COLO829 (cell line): Measurements from ENCODE around the gene EZR.
"Not testable (repeated sequence)": the region's sequence is repeated elsewhere in the genome, so short reads cannot be mapped to it uniquely, and the experiment has no call there.

Experiments
- DNase-seq: peaks from one replicate; pipeline ENCODE4 v3.0.0; 2012; ENCODE audit warnings: low spot score

EZR gene

DNA sequence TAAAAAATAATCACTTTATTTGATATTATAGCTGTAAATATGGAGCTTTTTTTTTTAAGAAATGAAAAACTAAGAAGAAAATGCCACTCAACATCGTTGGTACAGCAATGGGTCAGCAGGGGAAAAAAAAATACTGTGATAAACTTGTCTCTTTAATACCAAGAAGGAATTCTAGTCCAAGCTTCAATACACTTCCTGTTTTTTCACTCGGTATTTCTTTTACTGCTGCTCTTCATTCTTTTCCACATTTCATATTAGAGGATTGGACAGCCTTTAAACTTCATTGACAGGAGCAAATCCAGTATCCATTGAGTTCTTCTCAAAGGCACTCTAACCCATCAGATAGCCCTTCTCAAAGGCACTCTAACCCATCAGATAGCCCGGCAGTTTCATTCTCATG is 22.2 kb upstream of the EZR start:
- no peak for DNase-seq

DNA sequence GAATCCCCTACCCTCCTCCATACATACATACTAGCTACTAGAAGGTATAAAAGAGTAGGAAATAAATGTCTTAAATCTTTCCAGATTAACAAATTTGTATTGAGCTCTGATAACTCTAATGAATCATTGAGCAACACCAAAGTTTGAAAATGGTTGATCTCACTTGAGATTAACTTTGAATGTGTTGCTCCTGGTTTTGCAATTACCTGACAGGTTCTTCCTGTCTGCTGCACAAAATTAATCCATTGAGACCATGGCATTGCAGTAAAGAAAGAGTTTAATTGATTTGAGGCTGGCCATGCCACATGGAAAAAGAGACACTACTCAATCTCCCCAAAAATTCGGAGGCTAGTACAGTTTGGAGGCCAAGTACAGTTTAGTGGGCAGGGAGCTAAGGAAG is 21.3 kb upstream of the EZR start:
- no peak for DNase-seq

DNA sequence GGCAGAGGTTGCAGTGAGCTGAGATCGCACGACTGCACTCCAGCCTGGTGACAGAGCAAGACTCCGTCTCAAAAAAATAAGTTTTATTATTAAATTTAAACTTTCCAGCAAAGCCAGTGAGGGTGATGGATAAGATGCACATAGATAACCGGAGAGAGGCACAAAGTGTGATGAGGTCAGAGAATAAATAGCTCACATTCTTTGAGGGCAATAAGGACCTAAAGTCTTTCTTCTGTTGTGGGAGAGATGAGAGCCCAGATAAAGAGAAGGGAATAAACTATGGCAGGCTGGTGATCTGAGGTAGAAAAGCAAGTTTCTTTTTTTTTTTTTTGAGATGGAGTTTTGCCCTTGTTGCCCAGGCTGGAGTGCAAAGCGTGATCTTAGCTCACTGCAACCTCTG is 20.6 kb upstream of the EZR start:
- DNase-seq = no peak

DNA sequence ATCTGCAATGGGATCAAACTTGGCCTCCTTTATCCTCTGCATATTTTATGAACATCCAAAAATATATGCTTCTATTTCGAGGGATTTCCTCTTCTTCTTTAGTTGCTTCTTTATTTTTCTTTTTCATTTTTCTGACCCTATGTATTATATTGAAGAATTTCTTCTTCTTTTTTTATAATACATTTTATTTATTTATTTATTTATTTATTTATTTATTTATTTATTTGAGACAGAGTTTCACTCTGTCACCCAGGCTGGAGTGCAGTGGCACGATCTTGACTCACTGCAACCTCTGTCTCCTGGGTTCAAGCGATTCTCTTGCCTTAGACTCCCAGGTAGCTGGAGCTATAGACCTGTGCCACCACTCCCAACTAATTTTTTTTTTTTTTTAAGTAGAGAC is 19.6 kb upstream of the EZR start:
- DNase-seq = not testable (repeated sequence)

DNA sequence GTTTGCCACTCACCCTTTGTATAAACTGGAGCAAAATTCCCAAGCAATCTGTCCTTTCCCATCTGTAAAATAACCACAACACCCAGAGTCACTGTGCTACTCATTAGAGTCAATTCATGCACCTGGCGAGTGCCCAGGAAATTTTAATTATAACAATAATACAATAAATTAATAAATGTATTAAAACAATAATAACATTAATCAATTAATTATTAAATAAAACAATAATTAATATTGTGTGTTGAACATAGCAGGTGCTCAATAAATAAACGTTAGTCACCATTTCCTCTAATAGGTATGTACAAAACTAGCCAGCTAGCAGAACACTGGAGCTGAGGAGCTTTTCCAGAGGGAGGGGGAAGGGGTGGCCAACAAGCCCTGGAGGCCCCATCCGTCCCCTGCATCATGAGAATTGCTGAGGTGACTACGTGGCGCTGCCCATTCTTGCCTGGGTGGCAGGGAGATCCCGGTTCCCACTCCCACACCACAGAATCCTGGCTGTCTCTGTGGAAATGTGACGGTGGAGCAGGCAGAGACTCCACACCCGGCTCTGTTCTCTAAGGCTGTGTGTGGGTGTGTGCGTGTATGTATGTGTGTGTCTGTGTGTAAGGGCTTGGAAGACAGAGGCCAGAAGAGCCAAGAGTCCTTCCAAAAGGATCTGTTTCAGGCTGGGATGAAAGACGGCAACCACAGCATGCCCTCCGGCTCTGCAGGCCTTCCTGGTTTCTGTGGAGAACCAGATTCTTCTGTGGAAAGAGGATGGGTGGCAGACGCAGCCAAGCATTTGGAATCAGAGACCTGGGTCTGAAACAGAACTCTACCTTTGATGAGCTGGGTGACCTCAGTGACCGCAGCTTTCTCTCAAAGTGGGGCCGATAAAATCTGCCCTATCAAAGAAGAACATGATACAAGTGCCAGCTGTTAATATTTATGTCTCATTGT is 18.8 kb upstream of the EZR start:
- DNase-seq = no peak

DNA sequence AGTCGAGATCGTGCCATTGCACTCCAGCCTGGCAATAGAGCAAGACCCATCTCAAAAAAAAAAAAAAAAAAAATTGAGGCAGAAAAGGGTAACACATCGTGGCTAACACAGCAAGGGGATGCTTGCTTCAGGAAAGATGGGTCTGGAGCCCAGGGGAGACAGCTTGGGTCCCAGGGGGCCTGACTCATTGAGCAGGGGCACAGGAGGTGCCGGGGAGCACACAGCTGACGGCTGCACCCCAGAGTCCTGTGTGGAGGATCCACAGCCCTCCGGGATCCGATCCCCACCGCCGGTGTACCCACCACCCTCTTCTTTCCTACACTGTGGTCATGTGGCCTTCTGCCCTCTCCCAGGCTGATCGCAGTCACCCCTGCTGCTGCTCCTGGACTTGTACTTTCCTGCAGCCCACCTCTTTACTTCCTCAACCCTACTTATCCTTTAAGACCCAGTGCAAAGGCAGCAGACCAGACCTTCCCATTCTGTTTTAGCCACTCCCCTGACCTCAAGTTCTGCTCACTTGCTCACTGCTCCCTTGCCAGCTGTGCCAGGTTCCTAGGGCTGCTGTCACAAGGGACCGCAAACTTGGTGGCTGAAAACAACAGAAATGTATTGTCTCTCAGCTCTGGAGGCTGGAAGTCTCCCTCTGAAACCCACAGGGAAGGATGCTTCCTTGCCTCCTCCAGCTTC is 17.6 kb upstream of the EZR start:
- DNase-seq = no peak

DNA sequence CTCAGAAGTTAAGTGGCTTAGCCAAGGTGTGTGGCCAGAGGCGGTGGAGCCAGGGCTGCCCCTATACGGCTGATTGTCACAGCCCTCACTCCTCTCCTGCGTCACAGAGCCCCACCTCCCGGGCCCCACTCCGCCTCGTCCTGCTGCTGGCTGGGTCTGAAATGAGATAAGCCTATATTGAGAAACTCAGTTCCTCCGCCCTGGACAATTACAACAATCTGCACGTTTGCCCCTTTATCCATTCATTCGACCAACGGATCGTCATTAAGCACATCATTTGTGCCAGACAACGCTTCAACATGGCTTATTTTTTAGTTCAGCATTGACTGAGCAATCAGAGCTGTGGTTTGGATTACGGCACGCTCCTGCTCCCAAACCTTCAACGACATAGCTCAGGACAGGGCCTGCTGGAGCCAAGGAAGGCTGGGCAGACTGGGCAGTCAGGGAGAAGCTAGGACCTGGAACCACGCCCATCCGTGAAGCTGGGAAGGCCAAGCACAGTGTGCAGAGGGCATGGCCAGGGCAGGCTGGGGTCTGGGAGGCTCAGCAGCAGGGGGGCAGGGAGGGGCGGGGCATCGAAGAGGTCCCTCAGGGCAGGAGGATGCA is 16.6 kb upstream of the EZR start:
- no peak for DNase-seq

DNA sequence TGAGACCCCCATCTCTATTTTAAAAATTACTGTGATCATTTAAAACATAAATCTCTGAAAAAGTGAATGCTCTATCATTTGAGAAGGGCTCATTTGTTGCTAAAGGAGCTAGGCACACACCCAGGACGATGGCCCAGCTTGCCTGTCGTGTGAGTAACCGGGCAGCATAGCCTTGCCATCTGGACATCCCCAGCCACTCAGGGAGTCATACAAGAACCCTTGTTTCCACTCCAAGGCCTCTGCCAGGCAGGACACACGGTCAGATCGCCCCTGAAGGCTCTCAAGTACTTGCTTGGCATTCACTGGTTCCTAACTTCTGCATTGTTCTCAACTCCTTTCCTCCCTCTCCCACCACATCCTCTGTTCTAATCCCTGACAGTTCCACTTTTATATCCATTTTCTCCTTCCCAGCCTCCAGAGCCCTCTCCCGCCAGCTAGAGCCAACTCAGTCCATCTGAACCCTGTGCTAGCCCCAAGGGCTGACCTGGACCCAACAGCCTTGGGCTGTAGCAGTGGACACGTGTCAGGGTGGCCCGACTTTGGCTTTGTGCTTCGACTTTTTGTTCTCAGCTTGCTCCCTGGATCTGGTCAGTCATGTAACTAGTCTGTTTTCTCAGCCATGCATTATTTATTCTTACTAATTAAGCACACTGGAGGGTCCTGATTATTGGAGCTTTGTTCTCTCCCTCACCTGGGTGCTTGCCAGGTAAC is 15.7 kb upstream of the EZR start:
- DNase-seq = no peak

DNA sequence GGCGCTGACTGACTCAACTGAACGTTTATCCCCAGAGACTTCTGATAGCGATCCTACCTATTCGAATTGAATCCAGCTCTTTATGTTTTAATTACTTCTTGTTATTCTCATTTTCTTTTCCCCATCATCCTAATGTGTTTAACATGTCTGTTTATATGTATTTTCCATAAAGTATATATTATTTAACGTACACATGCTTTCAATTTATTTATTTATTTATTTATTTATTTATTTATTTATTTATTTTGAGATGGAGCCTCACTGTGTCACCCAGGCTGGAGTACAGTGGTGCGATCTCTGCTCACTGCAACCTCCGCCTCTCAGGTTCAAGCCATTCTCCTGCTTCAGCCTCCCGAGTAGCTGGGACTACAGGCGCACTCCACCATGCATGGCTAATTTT is 13.6 kb upstream of the EZR start:
- DNase-seq = not testable (repeated sequence)

DNA sequence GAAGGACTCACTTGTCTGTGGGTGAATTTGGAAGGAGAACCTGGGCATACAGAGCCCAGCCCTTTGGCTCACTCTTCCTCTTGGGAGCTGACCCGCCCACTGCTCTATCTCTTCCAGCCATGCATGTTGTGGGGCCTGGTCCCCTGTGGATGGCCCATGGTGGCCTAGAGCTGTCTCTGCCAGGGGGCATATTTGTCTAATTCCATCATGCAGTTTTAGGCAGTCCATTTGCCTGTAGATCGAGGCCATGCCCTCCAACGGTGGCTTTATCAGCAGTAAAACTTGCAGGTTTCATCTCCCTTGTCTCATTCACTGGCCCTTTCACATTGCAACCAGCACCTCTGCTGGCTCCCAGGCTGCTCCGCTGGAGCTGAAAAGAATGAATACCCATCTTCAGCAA is 12.9 kb upstream of the EZR start:
- no peak for DNase-seq

DNA sequence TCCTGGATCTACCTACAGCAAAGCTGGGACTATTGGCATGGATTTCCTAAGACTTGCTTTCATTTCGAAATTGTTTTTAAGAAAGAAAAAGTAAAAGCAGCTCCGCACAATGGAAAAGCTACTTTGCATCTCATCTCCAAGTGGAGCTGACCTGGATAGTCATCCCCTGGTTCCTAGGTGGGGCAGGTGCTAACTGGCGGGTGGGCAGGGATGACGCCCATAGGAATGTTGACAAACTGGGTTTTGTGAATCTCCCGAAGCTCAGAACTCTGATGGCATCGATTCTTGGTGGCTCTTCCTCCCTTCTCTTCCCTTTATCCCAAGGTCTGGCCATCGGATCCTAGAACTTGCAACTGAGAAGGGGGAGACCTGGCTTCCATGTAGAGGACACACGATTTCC is 12.4 kb upstream of the EZR start:
- no peak for DNase-seq

DNA sequence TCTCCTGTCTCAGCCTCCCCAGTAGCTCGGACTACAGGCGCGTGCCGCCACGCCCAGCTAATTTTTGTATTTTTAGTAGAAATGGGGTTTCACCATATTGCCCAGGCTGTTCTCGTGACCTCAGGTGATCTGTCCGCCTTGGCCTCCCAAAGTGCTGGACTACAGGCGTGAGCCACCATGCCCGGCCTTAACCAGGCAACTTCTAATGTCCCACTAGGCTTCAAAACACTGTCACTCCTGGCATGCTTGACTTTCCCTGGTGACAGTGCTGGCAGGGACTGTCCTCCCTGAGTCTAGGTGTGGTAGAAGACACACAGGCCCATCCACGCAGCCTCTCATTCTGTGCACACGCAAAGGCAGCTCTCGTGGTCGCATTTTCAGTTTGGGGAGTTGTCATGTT is 11.6 kb upstream of the EZR start:
- DNase-seq = no peak

DNA sequence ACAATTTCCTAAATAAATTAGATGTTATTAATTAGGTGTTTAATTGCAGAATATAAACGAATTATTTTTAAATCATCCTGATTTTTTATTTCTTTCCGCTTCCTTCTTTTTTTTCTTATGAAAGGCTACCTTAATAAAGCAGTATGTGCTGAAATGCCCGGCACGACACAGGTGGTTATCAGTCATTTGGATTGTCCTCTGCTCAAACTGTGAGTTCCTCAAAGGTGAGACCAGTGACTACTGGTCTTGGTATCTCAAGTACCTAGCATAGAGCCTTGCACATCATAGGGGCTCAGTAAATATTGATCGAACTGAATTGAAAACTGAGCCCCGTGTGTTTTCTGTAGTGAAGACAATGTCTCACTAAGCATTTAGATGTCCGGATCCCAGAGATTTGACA is 9.6 kb upstream of the EZR start:
- no peak for DNase-seq

DNA sequence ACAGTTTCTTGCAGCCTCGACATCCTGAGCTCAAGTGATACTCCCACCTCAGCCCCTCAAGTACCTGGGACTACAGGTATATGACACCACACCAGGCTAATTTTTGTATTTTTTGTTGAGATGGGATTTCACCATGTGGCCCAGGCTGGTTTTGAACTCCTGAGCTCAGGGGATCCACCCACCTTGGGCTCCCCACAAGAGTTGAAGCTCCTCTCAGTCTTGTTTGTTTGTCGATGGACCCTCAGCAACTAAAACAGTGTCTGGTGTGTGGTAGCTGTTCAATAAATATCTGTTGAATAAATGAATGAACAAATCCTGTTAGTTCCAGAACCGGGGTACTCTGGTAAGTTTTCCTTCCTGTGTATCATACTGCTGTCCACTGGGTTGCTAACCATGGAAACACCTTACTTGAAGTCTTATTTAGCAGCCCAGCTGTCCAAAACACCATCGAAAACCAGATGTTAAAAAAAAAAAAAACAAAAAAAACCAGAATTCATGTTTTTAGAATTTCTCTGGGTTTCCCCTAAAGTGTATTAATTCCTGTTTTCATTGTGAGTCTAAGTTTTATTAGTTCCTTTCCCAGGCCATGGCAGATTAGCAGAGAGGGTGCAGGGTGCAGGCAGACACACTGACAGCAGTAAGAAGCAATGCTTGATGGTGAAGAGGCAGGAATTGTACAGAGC is 7.8 kb upstream of the EZR start:
- DNase-seq = no peak

DNA sequence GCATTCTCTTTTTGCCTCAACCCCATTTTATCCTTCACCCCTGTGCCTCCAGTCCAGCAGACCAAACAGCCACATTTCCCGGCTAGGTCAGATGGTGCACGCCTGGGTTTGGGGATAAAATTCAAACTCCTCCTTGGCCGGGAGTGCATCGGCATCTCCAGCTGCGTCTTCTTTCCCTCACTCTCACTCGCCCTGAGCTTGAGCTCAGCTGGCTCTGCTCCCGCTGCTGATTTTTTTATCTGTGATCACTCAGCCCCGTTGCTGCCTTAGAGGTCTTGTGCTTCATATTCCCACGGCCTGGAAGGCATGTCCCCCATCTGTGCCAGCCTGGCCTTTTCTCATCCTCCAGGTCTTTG is 6.8 kb upstream of the EZR start:
- DNase-seq = no peak

DNA sequence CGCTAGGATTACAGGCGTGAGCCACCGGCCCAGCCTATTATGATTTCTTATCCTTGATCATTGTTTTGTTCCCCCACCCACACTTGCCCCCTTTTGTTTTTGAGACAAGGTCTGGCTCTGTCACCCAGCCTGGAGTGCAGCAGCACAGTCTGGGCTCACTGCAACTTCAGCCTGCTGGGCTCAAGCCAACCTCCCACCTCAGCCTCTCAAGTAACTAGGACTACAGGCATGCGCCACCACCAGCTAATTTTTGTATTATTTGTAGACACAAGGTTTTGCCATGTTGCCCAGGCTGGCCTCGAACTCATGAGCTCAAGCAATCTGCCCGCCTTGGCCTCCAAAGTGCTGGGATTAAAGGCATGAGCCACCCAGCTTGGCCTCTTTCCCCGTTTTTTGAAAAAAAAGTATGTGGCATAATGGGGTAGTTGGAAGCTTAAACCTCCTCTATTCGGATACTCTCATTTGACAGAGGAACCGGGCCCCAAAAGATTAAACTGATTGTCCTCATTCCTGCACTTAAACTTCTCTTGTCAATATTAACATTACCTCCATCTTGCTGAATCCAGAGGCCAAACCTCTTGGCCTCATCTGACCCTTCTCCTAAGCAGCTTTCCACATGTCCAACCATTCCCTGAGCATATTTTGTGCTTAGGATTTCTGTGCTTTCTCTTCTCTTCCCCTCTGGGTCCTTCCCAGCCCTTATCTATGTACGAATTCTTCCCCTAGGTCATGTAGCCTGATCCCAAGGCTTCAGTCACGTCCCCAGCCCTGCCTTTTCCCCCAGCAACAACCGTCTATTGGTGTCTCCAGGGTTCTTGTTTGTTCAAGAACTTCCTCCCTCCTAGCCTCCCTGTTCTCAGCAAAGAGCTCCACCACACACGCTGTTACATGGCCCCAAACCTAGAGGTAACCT is 6.1 kb upstream of the EZR start:
- no peak for DNase-seq

DNA sequence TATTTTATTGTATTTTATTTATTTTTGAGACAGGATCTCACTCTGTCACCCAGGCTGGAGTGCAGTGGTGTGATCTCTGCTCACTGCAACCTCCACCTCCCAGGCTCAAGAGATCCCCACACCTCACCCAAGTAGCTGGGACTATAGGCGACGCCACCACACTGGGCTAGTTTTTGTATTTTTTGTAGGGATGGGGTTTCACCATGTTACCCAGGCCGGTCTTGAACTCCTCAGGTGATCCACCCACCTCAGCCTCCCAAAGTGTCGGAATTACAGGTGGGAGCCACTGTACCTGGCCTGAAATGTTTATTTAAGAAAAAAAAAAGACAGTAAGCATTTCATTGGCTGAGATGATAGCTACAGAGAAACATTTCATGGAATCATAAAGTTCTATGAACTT is 4.4 kb upstream of the EZR start:
- not testable (repeated sequence) for DNase-seq

DNA sequence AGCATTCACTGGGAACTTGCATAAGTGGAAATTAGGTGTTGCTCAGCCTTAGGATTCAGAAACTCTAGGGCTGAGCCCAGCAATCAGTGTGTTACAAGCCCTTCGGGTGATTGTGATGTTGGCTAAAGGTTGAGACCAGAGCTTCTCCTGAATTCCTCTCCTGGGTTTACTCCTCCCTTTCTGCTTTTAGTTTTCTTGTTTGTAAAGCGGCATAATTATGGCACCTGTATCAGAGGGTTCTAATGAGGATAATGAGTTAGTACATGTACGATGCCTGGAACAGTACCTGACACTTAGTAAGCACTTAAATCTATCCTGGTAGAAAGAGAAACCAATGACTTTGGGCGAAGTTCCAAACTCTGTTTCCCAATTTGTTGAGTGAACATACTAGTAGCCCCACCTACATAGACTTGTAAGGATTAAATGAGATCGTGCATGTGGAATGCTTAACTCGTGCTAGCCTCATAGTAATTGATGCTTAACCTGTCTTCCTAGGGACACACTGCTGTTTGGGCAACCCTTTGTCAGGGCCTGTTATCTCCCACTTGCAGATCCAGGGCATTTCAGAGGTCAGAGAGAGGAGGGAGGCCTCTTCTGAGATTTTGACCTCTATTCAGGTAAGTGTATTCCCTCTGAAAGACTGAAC is 932 bp upstream of the EZR start:
- no peak for DNase-seq

DNA sequence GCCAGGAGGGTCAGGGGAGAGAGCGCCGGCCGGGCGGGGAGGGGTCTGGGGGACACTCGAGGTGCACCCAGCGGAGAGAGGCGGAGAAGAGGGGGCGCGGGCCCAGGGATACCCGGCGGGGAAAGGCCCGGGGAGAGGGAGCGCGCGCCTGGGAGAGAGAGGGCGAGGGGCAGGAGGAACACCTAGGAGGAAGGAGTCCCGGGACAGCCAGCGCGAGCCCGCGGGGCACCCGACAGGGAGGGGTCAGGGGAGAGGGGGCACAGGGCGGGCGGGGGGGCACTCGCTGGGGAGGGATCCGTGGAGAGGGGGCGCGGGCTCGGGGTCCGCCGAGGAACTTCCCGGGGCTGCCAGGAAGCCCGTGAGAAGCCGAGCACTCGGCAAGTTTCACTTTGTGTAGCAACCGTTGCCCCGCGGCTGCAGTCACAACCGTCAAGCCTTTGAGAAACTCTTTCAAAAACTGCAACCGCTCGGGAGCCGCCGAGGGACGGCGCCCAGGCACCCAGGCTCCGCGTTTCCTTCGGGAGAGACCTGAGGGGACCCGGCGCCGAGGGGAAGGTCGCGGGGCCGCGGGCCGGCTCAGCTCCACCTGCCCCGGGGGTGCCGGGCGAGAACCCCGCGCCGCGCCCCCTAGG is 471 bp downstream of the EZR start:
- DNase-seq = peak; percentile 37
